Measurements from ENCODE around the gene GPSM1. TPM values are rescaled to one million over a fixed set of nuclear protein-coding genes. Genes with fewer than 3 reads are reported as not detected.

The GPSM1 gene
- 6.3 and 6.8 TPM in 2 replicates for total RNA-seq
- total RNA-seq (2013): 3.0 TPM
- polyA plus RNA-seq: 2.4 and 6.2 TPM in 2 replicates
- 1.5 and 13.0 TPM in 2 replicates for polyA minus RNA-seq

- 1% methylated on average over 69 of the region's 88 CpGs for WGBS (ENCODE audit: insufficient coverage)
- Histone ChIP-seq H3K27ac (ENCODE audit: low read length in 2 of 2) (no peak within 1 kb of the TSS), H3K79me2 (ENCODE audit: control insufficient read depth, insufficient read depth, low read length) (peaks cover 12% of the 10 kb centered on the region), H2AFZ (ENCODE audit: insufficient read depth, low read depth, low read length, poor library complexity, severe bottlenecking) (peak within 1 kb of the TSS; percentile 56), H3K9me3 (ENCODE audit: control extremely low read depth in 1 of 3, control insufficient read depth in 2 of 3, insufficient read depth in 1 of 3, low read length in 2 of 3) (no peaks in the 10 kb centered on the region), H3K9ac (ENCODE audit: low read length) (peak within 1 kb of the TSS; percentile 35), H3K4me2 (replicated peaks; ENCODE audit: low read depth, low read length, poor library complexity, severe bottlenecking) (peak within 1 kb of the TSS; percentile 74), H3K27me3 (replicated peaks in 1 of 4; ENCODE audit: control extremely low read depth in 1 of 4, control insufficient read depth in 3 of 4, insufficient read depth in 4 of 4, low read length in 3 of 4) (peaks cover 0 to 27% (median 12%) of the 10 kb centered on the region in 4 experiments), H3K4me1 (ENCODE audit: control insufficient read depth in 2 of 2, insufficient read depth in 2 of 2, low read length in 2 of 2) (peaks cover 22 to 31% of the 10 kb centered on the region in 2 donors), H4K20me1 (ENCODE audit: control insufficient read depth, insufficient read depth, low read length, poor library complexity, severe bottlenecking) (no peaks in the 10 kb centered on the region), H3K4me3 (ENCODE audit: control extremely low read depth in 1 of 5, extremely low read depth in 1 of 5, insufficient read depth in 1 of 5, low read depth in 2 of 5, low read length in 4 of 5) (peak within 1 kb of the TSS in 4 of 5 experiments; percentile 14 to 44 (median 38)), H3K36me3 (replicated peaks in 1 of 2; ENCODE audit: control extremely low read depth in 1 of 2, control insufficient read depth in 1 of 2, extremely low read depth in 1 of 2, insufficient read depth in 2 of 2, low read length in 1 of 2) (no peaks in the 10 kb centered on the region)
- CTCF ChIA-PET: interaction anchor here (0.6 to 0.9 kb wide), 3 partner anchors 14 to 36 kb away, joined by 3 to 4 read pairs (median 3); no protein-coding TSS in a partner anchor
- Mint-ChIP-seq H3K4me3 (peak within 1 kb of the TSS; percentile 82), H3K4me1 (peaks cover 7% of the 10 kb centered on the region), H3K9me3 (ENCODE audit: insufficient read depth) (no peaks in the 10 kb centered on the region), H3K27me3 (peaks cover 8% of the 10 kb centered on the region), H3K27ac (peak within 1 kb of the TSS; percentile 59)
- no peak for TF ChIP-seq EZH2 (IDR thresholded peaks at IDR 0.05; ENCODE audit: borderline replicate concordance, insufficient read depth, low read depth, low read length, poor library complexity, severe bottlenecking)
- no peak for TF ChIP-seq CTCF (IDR thresholded peaks at IDR 0.05)
- POLR2A ChIA-PET: interaction anchor here (0.6 kb wide), 1 partner anchor 64 kb away, joined by 5 read pairs; no protein-coding TSS in a partner anchor
- peak; percentile 49 for ATAC-seq (ENCODE audit: low read depth)
- DNase-seq: peak; percentile 52
- intact Hi-C loops (cut with micrococcal nuclease): no loop called here
These were observed at the start of gene GPSM1 for GRCh38 chr9:136327304-136327974. GPSM1 (plus strand) TSS chr9:136327539; CDS start chr9:136327696, 157 bp downstream.

GRCh38 chr9:136277746-136278145 lies 49.6 kb upstream of the GPSM1 start:
- H3K4me1 Mint-ChIP-seq: peaks cover 14% of the 10 kb centered on the region
- ChIA-PET CTCF (interaction anchor here (1.2 to 2.1 kb wide), 4 partner anchors 10 to 118 kb away, joined by 3 to 9 read pairs (median 6); no protein-coding TSS in a partner anchor), POLR2A (no interaction called here)
- no peaks in the 10 kb centered on the region for H3K79me2 ChIP-seq (ENCODE audit: control insufficient read depth, insufficient read depth, low read length)
- DNase-seq (no peak), ATAC-seq (ENCODE audit: low read depth) (no peak)
- WGBS (ENCODE audit: insufficient coverage): 85% methylated on average over 14 of the region's 14 CpGs
- no peak overlapping the region for H2AFZ ChIP-seq (ENCODE audit: insufficient read depth, low read depth, low read length, poor library complexity, severe bottlenecking)
- H3K9me3 Mint-ChIP-seq (ENCODE audit: insufficient read depth): no peaks in the 10 kb centered on the region
- no peak overlapping the region for H3K27ac Mint-ChIP-seq
- H4K20me1 ChIP-seq (ENCODE audit: control insufficient read depth, insufficient read depth, low read length, poor library complexity, severe bottlenecking): no peaks in the 10 kb centered on the region
- no peak overlapping the region for H3K4me3 ChIP-seq (ENCODE audit: control extremely low read depth in 1 of 5, extremely low read depth in 1 of 5, insufficient read depth in 1 of 5, low read depth in 2 of 5, low read length in 4 of 5)
- TF ChIP-seq CTCF (IDR thresholded peaks at IDR 0.05) (no peak), EZH2 (IDR thresholded peaks at IDR 0.05; ENCODE audit: borderline replicate concordance, insufficient read depth, low read depth, low read length, poor library complexity, severe bottlenecking) (no peak)
- no peaks in the 10 kb centered on the region for H3K36me3 ChIP-seq (replicated peaks in 1 of 2; ENCODE audit: control extremely low read depth in 1 of 2, control insufficient read depth in 1 of 2, extremely low read depth in 1 of 2, insufficient read depth in 2 of 2, low read length in 1 of 2)
- peaks cover 0 to 7% (median 0%) of the 10 kb centered on the region in 3 donors for H3K9me3 ChIP-seq (ENCODE audit: control extremely low read depth in 1 of 3, control insufficient read depth in 2 of 3, insufficient read depth in 1 of 3, low read length in 2 of 3)
- H3K27ac ChIP-seq (ENCODE audit: low read length in 2 of 2): no peak overlapping the region
- peaks cover 9 to 12% of the 10 kb centered on the region in 2 donors for H3K4me1 ChIP-seq (ENCODE audit: control insufficient read depth in 2 of 2, insufficient read depth in 2 of 2, low read length in 2 of 2)
- H3K9ac ChIP-seq (ENCODE audit: low read length): no peak overlapping the region
- no peak overlapping the region for H3K4me3 Mint-ChIP-seq
- H3K4me2 ChIP-seq (replicated peaks; ENCODE audit: low read depth, low read length, poor library complexity, severe bottlenecking): no peak overlapping the region
- H3K27me3 Mint-ChIP-seq: peaks cover 4% of the 10 kb centered on the region
- no peaks in the 10 kb centered on the region for H3K27me3 ChIP-seq (replicated peaks in 1 of 4; ENCODE audit: control extremely low read depth in 1 of 4, control insufficient read depth in 3 of 4, insufficient read depth in 4 of 4, low read length in 3 of 4)
- intact Hi-C loops (cut with micrococcal nuclease): no loop called here

All from B cell (primary cell).